PC-9 (cell line): ENCODE results near the gene RB1.

Experiments used
- EZH2 ChIP-seq: fragments of 200-600 bp; sonication (generic); IDR thresholded peaks from 2 replicates; pipeline ENCODE4 v1.8.0; 2017; ENCODE audit warnings: antibody characterized with exemption, low read depth
- TF ChIP-seq, protein P1 (sequence below): fragments of 200-600 bp; sonication (generic); conservative IDR thresholded peaks from 2 replicates; pipeline ENCODE4 v1.6.1; 2017; ENCODE audit warnings: mixed run types, antibody characterized with exemption, mild to moderate bottlenecking, moderate library complexity

DNA sequence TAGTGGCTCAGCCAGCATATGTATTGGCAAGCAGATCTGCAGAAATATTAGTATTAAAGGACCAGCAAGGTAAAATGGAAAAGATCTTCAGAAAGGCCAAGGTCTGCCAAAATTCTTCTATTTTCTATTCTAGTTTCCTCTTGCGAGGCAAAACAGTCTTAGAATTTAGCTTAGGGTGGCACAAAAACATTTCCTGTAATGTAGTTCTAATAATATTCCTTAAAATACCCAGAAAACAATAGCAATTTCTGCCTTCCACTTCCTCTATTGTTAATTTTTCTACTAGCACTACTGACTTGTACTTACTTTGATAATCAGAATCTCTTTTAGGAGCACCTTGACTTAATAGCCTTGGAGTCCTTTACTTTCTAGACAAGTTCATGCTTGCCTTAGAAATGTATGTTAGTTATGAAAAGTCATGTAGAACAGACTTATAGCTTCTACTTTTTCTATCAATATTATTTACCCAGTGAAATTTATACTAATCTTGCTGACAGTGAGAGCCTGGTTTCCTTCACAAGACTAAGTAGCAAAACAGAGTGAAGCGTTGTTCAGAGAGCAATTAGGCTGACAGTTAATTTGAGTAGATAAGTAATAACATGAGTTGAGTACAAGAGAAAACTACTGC is 133.2 kb downstream of the RB1 start:
- TF ChIP-seq, protein P1, sequence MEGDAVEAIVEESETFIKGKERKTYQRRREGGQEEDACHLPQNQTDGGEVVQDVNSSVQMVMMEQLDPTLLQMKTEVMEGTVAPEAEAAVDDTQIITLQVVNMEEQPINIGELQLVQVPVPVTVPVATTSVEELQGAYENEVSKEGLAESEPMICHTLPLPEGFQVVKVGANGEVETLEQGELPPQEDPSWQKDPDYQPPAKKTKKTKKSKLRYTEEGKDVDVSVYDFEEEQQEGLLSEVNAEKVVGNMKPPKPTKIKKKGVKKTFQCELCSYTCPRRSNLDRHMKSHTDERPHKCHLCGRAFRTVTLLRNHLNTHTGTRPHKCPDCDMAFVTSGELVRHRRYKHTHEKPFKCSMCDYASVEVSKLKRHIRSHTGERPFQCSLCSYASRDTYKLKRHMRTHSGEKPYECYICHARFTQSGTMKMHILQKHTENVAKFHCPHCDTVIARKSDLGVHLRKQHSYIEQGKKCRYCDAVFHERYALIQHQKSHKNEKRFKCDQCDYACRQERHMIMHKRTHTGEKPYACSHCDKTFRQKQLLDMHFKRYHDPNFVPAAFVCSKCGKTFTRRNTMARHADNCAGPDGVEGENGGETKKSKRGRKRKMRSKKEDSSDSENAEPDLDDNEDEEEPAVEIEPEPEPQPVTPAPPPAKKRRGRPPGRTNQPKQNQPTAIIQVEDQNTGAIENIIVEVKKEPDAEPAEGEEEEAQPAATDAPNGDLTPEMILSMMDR, result no peak
- TF ChIP-seq EZH2, result no peak
